ENCODE data around the gene DDX27. TPM values are rescaled to one million over a fixed set of nuclear protein-coding genes. Genes with fewer than 3 reads are reported as not detected.

DDX27 gene
- polyA plus RNA-seq, 1 of the 3 experiments (the other 2 are of a cell fraction), result 51.9 TPM

GRCh38 chr20:49262444-49262843, 43.2 kb downstream of the DDX27 start:
- H3K9me2 ChIP-seq, result no peaks in the 10 kb centered on the region
- H3K9ac ChIP-seq, result no peak overlapping the region
- H4K20me1 ChIP-seq (ENCODE audit: insufficient read depth), result peaks cover 43% of the 10 kb centered on the region
- H3K4me3 ChIP-seq (ENCODE audit: low read depth in 2 of 2, low read length in 1 of 2), result no peak overlapping the region
- DNase-seq, result no peak
- no peak overlapping the region for H2AFZ ChIP-seq (ENCODE audit: low read depth)
- H3K4me1 ChIP-seq (ENCODE audit: control insufficient read depth in 1 of 2, insufficient read depth in 2 of 2, low read depth in 1 of 2, low read length in 1 of 2), result no peaks in the 10 kb centered on the region
- no peak for TF ChIP-seq RAD21 (IDR thresholded peaks at IDR 0.05; ENCODE audit: low read length)
- no peak for TF ChIP-seq TEAD4 (IDR thresholded peaks at IDR 0.05; ENCODE audit: borderline replicate concordance, insufficient read depth)
- no peak for TF ChIP-seq GABPA (IDR thresholded peaks at IDR 0.05; ENCODE audit: low read depth)
- no peak for TF ChIP-seq USF1 (IDR thresholded peaks at IDR 0.05; ENCODE audit: borderline replicate concordance, low read depth)
- TF ChIP-seq EZH2phosphoT487 (IDR thresholded peaks at IDR 0.05; ENCODE audit: borderline replicate concordance, low read depth), result no peak
- TF ChIP-seq TCF12 (IDR thresholded peaks at IDR 0.05), result no peak
- no peak overlapping the region for H3K27ac ChIP-seq (ENCODE audit: low read depth in 2 of 2, low read length in 1 of 2)
- CTCF ChIA-PET, result interaction anchor here (0.8 to 1.0 kb wide), 2 partner anchors 15 to 341 kb away, joined by 3 read pairs; no protein-coding TSS in a partner anchor
- peaks cover 54 to 73% of the 10 kb centered on the region in 2 experiments for H3K36me3 ChIP-seq (replicated peaks in 1 of 2; ENCODE audit: control insufficient read depth in 1 of 2, insufficient read depth in 2 of 2, low read length in 1 of 2)
- H3F3A ChIP-seq (replicated peaks; ENCODE audit: insufficient read depth), result peaks cover 10% of the 10 kb centered on the region
- H3K27me3 ChIP-seq (ENCODE audit: insufficient read depth), result no peaks in the 10 kb centered on the region
- H3K9me3 ChIP-seq, result no peaks in the 10 kb centered on the region
- peaks cover 65% of the 10 kb centered on the region for H3K79me2 ChIP-seq (ENCODE audit: insufficient read depth)
- WGBS (ENCODE audit: low lambda C conversion rate), result 94% methylated on average over 1 of the region's 1 CpG
- H3K4me2 ChIP-seq, result no peak overlapping the region
- POLR2A ChIA-PET, result interaction anchor here (0.7 kb wide), 1 partner anchor 160 kb away, joined by 3 read pairs; no protein-coding TSS in a partner anchor

GRCh38 chr20:49267327-49267726, 48.1 kb downstream of the DDX27 start:
- Histone ChIP-seq H3K36me3 (replicated peaks in 1 of 2; ENCODE audit: control insufficient read depth in 1 of 2, insufficient read depth in 2 of 2, low read length in 1 of 2) (peaks cover 61 to 81% of the 10 kb centered on the region in 2 experiments), H3K4me2 (no peak overlapping the region; the same call in 1 of the 2 replicates), H3K4me3 (ENCODE audit: low read depth in 2 of 2, low read length in 1 of 2) (no peak overlapping the region), H3K9ac (no peak overlapping the region), H3K27me3 (ENCODE audit: insufficient read depth) (no peaks in the 10 kb centered on the region), H3K4me1 (ENCODE audit: control insufficient read depth in 1 of 2, insufficient read depth in 2 of 2, low read depth in 1 of 2, low read length in 1 of 2) (no peaks in the 10 kb centered on the region), H3F3A (replicated peaks; ENCODE audit: insufficient read depth) (peaks cover 11% of the 10 kb centered on the region), H3K9me2 (no peaks in the 10 kb centered on the region), H3K27ac (ENCODE audit: low read depth in 2 of 2, low read length in 1 of 2) (no peak overlapping the region), H4K20me1 (ENCODE audit: insufficient read depth) (peaks cover 56% of the 10 kb centered on the region), H2AFZ (ENCODE audit: low read depth) (no peak overlapping the region), H3K79me2 (ENCODE audit: insufficient read depth) (peaks cover 97% of the 10 kb centered on the region), H3K9me3 (no peaks in the 10 kb centered on the region)
- ChIA-PET POLR2A (interaction anchor here (0.6 kb wide), 1 partner anchor 11 kb away, joined by 4 read pairs; the partner anchor contains the start of gene ZNFX1), CTCF (interaction anchor here (1.4 to 1.5 kb wide), 2 partner anchors 21 to 53 kb away, joined by 3 to 7 read pairs; no protein-coding TSS in a partner anchor)
- TF ChIP-seq NRF1 (IDR thresholded peaks at IDR 0.05; ENCODE audit: low read depth, low read length) (no peak), REST (IDR thresholded peaks at IDR 0.05; ENCODE audit: low read depth, low read length) (no peak), PBX3 (IDR thresholded peaks at IDR 0.05) (no peak), CHD2 (IDR thresholded peaks at IDR 0.05; ENCODE audit: low read length, partially characterized antibody) (no peak), SIN3A (IDR thresholded peaks at IDR 0.05; ENCODE audit: borderline replicate concordance, low read depth, low read length) (no peak), RCOR1 (IDR thresholded peaks at IDR 0.05; ENCODE audit: low read length) (no peak), RFX5 (IDR thresholded peaks at IDR 0.05; ENCODE audit: low read length) (no peak), POLR2AphosphoS5 (IDR thresholded peaks at IDR 0.05; ENCODE audit: low read depth, low read length) (no peak), RXRA (IDR thresholded peaks at IDR 0.05; ENCODE audit: borderline replicate concordance, low read depth) (no peak), FOXJ3 (CRISPR knock-in tag; IDR thresholded peaks at IDR 0.05) (no peak), USF1 (IDR thresholded peaks at IDR 0.05; ENCODE audit: borderline replicate concordance, low read depth) (no peak)
- TF ChIP-seq, protein P1, sequence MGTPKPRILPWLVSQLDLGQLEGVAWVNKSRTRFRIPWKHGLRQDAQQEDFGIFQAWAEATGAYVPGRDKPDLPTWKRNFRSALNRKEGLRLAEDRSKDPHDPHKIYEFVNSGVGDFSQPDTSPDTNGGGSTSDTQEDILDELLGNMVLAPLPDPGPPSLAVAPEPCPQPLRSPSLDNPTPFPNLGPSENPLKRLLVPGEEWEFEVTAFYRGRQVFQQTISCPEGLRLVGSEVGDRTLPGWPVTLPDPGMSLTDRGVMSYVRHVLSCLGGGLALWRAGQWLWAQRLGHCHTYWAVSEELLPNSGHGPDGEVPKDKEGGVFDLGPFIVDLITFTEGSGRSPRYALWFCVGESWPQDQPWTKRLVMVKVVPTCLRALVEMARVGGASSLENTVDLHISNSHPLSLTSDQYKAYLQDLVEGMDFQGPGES (IDR thresholded peaks at IDR 0.05; ENCODE audit: low read depth, low read length), result no peak
- TF ChIP-seq, protein P2, sequence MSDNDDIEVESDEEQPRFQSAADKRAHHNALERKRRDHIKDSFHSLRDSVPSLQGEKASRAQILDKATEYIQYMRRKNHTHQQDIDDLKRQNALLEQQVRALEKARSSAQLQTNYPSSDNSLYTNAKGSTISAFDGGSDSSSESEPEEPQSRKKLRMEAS (IDR thresholded peaks at IDR 0.05; ENCODE audit: low read depth), result no peak
- WGBS (ENCODE audit: low lambda C conversion rate), result 92% methylated on average over 4 of the region's 4 CpGs
- no peak for DNase-seq
